ENCODE results near the gene PDE4D. TPM values are rescaled to one million over a fixed set of nuclear protein-coding genes. Genes with fewer than 3 reads are reported as not detected.

The PDE4D gene
- total RNA-seq, 1 experiment from 2014 or later = 2.1 TPM

DNA sequence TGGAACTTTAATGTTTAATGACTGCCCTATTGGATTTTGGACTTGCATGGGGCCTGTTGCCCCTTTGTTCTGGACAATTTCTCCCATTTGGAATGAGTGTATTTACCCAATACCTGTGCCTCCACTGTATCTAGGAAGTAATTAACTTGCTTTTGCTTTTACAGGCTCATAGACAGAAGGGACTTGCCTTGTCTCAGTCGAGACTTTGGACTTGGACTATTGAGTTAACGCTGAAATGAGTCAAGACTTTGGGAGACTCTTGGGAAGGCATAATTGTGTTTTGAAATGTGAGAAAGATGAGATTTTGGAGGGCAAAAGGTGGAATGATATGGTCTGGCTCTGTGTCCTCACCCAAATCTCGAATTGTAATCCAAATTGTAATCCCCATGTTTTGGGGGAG is 368.2 kb downstream of the PDE4D start:
- Histone ChIP-seq H3K14ac (ENCODE audit: insufficient read depth, low read length) (no peak overlapping the region), H3K79me1 (ENCODE audit: insufficient read depth, low read depth, low read length, poor library complexity, severe bottlenecking) (no peaks in the 10 kb centered on the region), H4K5ac (ENCODE audit: insufficient read length, low read depth, low read length) (no peak overlapping the region), H3K23ac (ENCODE audit: insufficient read length, low read depth, low read length) (no peak overlapping the region), H3K23me2 (ENCODE audit: insufficient read length, low read depth, low read length, poor library complexity, severe bottlenecking) (no peaks in the 10 kb centered on the region), H2BK5ac (ENCODE audit: insufficient read length, low read length) (no peak overlapping the region), H3K4me2 (ENCODE audit: insufficient read depth, insufficient read length, low read length) (no peak overlapping the region), H4K91ac (ENCODE audit: insufficient read length, low read depth, low read length) (no peak overlapping the region), H3K27ac (ENCODE audit: insufficient read length, low read depth, low read length) (no peak overlapping the region), H4K20me1 (ENCODE audit: control insufficient read depth, insufficient read depth, insufficient read length) (no peaks in the 10 kb centered on the region), H3K18ac (ENCODE audit: insufficient read length, low read depth, low read length) (no peak overlapping the region), H3K4ac (ENCODE audit: low read depth, low read length) (no peak overlapping the region), H2AFZ (ENCODE audit: low read length) (no peak overlapping the region), H3K9me3 (ENCODE audit: control insufficient read depth, low read depth, low read length) (no peaks in the 10 kb centered on the region), H2BK12ac (ENCODE audit: insufficient read length, low read depth, low read length) (no peak overlapping the region), H3K9ac (ENCODE audit: extremely low read depth, insufficient read length, low read length) (no peak overlapping the region), H3K4me1 (ENCODE audit: insufficient read depth, low read length) (no peaks in the 10 kb centered on the region), H2AK5ac (ENCODE audit: insufficient read length, low read length) (no peak overlapping the region), H4K8ac (replicated peaks; ENCODE audit: insufficient read length, low read depth, low read length) (no peak overlapping the region), H3K27me3 (ENCODE audit: insufficient read depth, low read length) (no peaks in the 10 kb centered on the region), H3K79me2 (ENCODE audit: insufficient read depth, low read length) (no peaks in the 10 kb centered on the region), H2BK15ac (ENCODE audit: low read depth, low read length) (no peak overlapping the region), H2BK120ac (ENCODE audit: low read depth, low read length, poor library complexity, severe bottlenecking) (no peak overlapping the region), H2BK20ac (ENCODE audit: low read depth, low read length, poor library complexity, severe bottlenecking) (no peak overlapping the region), H3T11ph (ENCODE audit: low read length) (no peak overlapping the region), H3K56ac (ENCODE audit: insufficient read length, low read depth, low read length) (no peak overlapping the region)
- no peak overlapping the region for H3K4me3 Mint-ChIP-seq
- H3K36me3 Mint-ChIP-seq (ENCODE audit: insufficient read depth in 1 of 3, low read depth in 3 of 3) = peaks cover 8 to 21% (median 10%) of the 10 kb centered on the region in 3 experiments
- no CpG with 5 or more reads among the region's 3 CpGs for WGBS (ENCODE audit: extremely low coverage, insufficient read length, low lambda C conversion rate)
- H3K27me3 Mint-ChIP-seq (ENCODE audit: low read depth) = no peaks in the 10 kb centered on the region
- DNase-seq = no peak
- H3K27ac Mint-ChIP-seq = no peak overlapping the region
- peaks cover 13 to 16% of the 10 kb centered on the region in 2 experiments for H3K9me3 Mint-ChIP-seq
- TF ChIP-seq, protein P1, sequence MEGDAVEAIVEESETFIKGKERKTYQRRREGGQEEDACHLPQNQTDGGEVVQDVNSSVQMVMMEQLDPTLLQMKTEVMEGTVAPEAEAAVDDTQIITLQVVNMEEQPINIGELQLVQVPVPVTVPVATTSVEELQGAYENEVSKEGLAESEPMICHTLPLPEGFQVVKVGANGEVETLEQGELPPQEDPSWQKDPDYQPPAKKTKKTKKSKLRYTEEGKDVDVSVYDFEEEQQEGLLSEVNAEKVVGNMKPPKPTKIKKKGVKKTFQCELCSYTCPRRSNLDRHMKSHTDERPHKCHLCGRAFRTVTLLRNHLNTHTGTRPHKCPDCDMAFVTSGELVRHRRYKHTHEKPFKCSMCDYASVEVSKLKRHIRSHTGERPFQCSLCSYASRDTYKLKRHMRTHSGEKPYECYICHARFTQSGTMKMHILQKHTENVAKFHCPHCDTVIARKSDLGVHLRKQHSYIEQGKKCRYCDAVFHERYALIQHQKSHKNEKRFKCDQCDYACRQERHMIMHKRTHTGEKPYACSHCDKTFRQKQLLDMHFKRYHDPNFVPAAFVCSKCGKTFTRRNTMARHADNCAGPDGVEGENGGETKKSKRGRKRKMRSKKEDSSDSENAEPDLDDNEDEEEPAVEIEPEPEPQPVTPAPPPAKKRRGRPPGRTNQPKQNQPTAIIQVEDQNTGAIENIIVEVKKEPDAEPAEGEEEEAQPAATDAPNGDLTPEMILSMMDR (conservative IDR thresholded peaks at IDR 0.05) = no peak
- peaks cover 14 to 22% of the 10 kb centered on the region in 2 experiments for H3K4me1 Mint-ChIP-seq
